Panc1 (cell line): Measurements from ENCODE around the gene LOXL3. TPM values are rescaled to one million over a fixed set of nuclear protein-coding genes. Genes with fewer than 3 reads are reported as not detected.

Experiments used
- ATAC-seq: fragments of 200-7000 bp; cut with Tn5 transposase; 2 replicates; pipeline ENCODE4 v1.9.1; 2020; ENCODE audit warnings: mild to moderate bottlenecking, moderate library complexity
- BruUV-seq: library from RNA; stranded (reverse); fragments of 400-500 nt; replicated peaks from 2 replicates; lab custom pipeline; 2021; lab: Mats Ljungman, UMichigan
- CTCF ChIA-PET: fragments of 300-600 bp; sonication (Branson Sonifier 250); formaldehyde crosslinking; loops from one replicate; lab custom pipeline; 2022; ENCODE audit warnings: antibody characterized with exemption; lab: Charles Lee
- POLR2A ChIA-PET: fragments of 300-600 bp; sonication (Branson Sonifier 250); formaldehyde crosslinking; loops from one replicate; lab custom pipeline; 2022; ENCODE audit warnings: antibody characterized with exemption; lab: Charles Lee
- DNase-seq: peaks from one replicate; pipeline ENCODE4 v3.0.0-alpha.2; 2010; ENCODE audit warnings: low read depth, low spot score
- H3K27ac ChIP-seq: 2 replicates; pipeline ENCODE4 v1.5.1; 2011; ENCODE audit warnings: mild to moderate bottlenecking, low read length, inconsistent platforms
- H3K27me3 ChIP-seq: fragments of 200-500 bp; sonication (Bioruptor generic); 2 replicates; pipeline ENCODE4 v1.6.0; 2014; ENCODE audit warnings: low read length, inconsistent platforms; ENCODE audit not compliant: control insufficient read depth, insufficient read depth
- H3K36me3 ChIP-seq: fragments of 200-500 bp; sonication (Bioruptor generic); 2 replicates; pipeline ENCODE4 v1.5.1; 2014; ENCODE audit warnings: inconsistent platforms, mild to moderate bottlenecking, low read length, moderate library complexity; ENCODE audit not compliant: control insufficient read depth, insufficient read depth
- H3K4me1 ChIP-seq: 2 replicates; pipeline ENCODE4 v1.5.1; 2011; ENCODE audit warnings: inconsistent platforms, mild to moderate bottlenecking, low read length, moderate library complexity; ENCODE audit not compliant: control insufficient read depth, insufficient read depth
- H3K4me3 ChIP-seq, 2 experiments: 2 replicates each; pipeline ENCODE4 v1.5.1; 2011 to 2012; ENCODE audit warnings: low read depth in 2 of 2, low read length in 2 of 2, mild to moderate bottlenecking in 2 of 2, inconsistent platforms in 1 of 2, moderate library complexity in 1 of 2
- H3K9me3 ChIP-seq: fragments of 200-500 bp; sonication (Bioruptor generic); 2 replicates; pipeline ENCODE4 v1.5.1; 2014; ENCODE audit warnings: low read depth, mild to moderate bottlenecking, inconsistent platforms, low read length, moderate library complexity; ENCODE audit not compliant: control insufficient read depth, insufficient read depth
- CTCF ChIP-seq: fragments of 450-650 bp; IDR thresholded peaks from 2 replicates; pipeline ENCODE4 v1.5.1; 2017; ENCODE audit warnings: mild to moderate bottlenecking
- POLR2AphosphoS5 ChIP-seq: IDR thresholded peaks from 2 replicates; pipeline ENCODE4 v1.6.1; 2012; ENCODE audit warnings: mild to moderate bottlenecking, low read depth, low read length, moderate library complexity
- REST ChIP-seq, 2 experiments: IDR thresholded peaks; 2 replicates each; pipeline ENCODE4 v1.6.1; 2011 to 2012; ENCODE audit warnings: low read depth in 2 of 2, control low read depth in 1 of 2, low read length in 1 of 2, mild to moderate bottlenecking in 1 of 2, moderate library complexity in 1 of 2; ENCODE audit not compliant: insufficient read depth in 1 of 2
- SIN3A ChIP-seq: IDR thresholded peaks from 2 replicates; pipeline ENCODE4 v1.6.1; 2012; ENCODE audit warnings: low read depth, mild to moderate bottlenecking, low read length, moderate library complexity, borderline replicate concordance; ENCODE audit not compliant: insufficient read depth
- TCF7L2 ChIP-seq: IDR thresholded peaks from 2 replicates; pipeline ENCODE4 v1.6.1; 2011; ENCODE audit warnings: mild to moderate bottlenecking, low read depth, low read length, inconsistent platforms
- in situ Hi-C: cut with HindIII; loops from 2 replicates; pipeline ENCODE4 v1.10.0; 2016; ENCODE audit warnings: low sequenced_read_pairs, low pct_unique_long_range_greater_than_20kb
- intact Hi-C: fragments of 100-400 bp; cut with micrococcal nuclease; formaldehyde crosslinking; loops from one replicate; pipeline ENCODE4 v1.10.0; 2022; ENCODE audit not compliant: unreplicated experiment
- total RNA-seq: library from RNA; stranded (reverse); gene quantifications from one replicate; pipeline ENCODE4 v1.2.1, GENCODE V29; 2021; ENCODE audit not compliant: unreplicated experiment

LOXL3 gene
- total RNA-seq, 1 experiment from 2014 or later, result 1.0 TPM

- ChIA-PET CTCF (no interaction called here), POLR2A (no interaction called here)
- no peak overlapping the region for H3K27ac ChIP-seq
- in situ Hi-C loops (no loop called here), intact Hi-C loops (no loop called here)
- H3K36me3 ChIP-seq, result no peaks in the 10 kb centered on the region
- ATAC-seq, result 0 out of 2 replicates have a peak, but pooled peaks have one; percentile 43
- BruUV-seq, result no TSS peak
- H3K4me3 ChIP-seq, result no peak overlapping the region
- no peak for DNase-seq
- peaks cover 2% of the 10 kb centered on the region; the same call in 1 of the 2 replicates for H3K27me3 ChIP-seq
- H3K4me1 ChIP-seq, result no peaks in the 10 kb centered on the region
- no peaks in the 10 kb centered on the region for H3K9me3 ChIP-seq
- no peak for TF ChIP-seq TCF7L2
- TF ChIP-seq SIN3A, result no peak
- no peak for TF ChIP-seq POLR2AphosphoS5
- TF ChIP-seq REST (IDR thresholded peaks at IDR 0.05; ENCODE audit: insufficient read depth in 1 of 2, low read depth in 2 of 2, low read length in 1 of 2), result no peak
- no peak for TF ChIP-seq CTCF
Measured at GRCh38 chr2:74560591-74560990, 6.8 kb upstream of the LOXL3 start.

GRCh38 chr2:74559912-74560311 lies 6.2 kb upstream of the LOXL3 start:
- POLR2A ChIA-PET, result no interaction called here
- Histone ChIP-seq H3K4me1 (no peaks in the 10 kb centered on the region), H3K27ac (no peak overlapping the region), H3K27me3 (peaks cover 2% of the 10 kb centered on the region; the same call in 1 of the 2 replicates), H3K36me3 (no peaks in the 10 kb centered on the region), H3K4me3 (no peak overlapping the region), H3K9me3 (no peaks in the 10 kb centered on the region)
- in situ Hi-C loops (no loop called here), intact Hi-C loops (no loop called here)
- no peak for DNase-seq
- ATAC-seq, result no peak
- TF ChIP-seq SIN3A (no peak), CTCF (no peak), REST (IDR thresholded peaks at IDR 0.05; ENCODE audit: insufficient read depth in 1 of 2, low read depth in 2 of 2, low read length in 1 of 2) (no peak), POLR2AphosphoS5 (no peak), TCF7L2 (no peak)
- CTCF ChIA-PET, result no interaction called here
- no TSS peak for BruUV-seq
